Measurements from ENCODE around the gene PRKAA1.
"Not testable (repeated sequence)": the region's sequence is repeated elsewhere in the genome, so short reads cannot be mapped to it uniquely, and the experiment has no call there.

The PRKAA1 gene

DNA sequence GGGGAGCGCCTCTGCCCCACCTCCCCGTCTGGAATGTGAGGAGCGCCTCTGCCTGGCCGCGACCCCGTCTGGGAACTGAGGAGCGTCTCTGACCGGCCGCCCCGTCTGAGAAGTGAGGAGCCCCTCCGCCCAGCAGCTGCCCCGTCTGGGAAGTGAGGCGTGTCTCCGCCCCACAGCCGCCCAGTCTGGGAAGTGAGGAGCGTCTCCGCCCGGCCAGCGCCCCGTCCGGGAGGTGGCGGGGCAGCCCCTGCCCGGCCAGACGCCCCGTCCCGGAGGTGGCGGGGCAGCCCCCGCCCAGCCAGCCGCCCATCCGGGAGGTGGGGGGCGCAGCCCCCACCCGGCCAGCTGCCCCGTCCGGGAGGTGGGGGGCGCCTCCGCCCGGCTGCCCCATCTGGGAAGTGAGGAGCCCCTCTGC, 75.7 kb downstream of the PRKAA1 start:
- DNase-seq (ENCODE audit: low read depth): not testable (repeated sequence)

DNA sequence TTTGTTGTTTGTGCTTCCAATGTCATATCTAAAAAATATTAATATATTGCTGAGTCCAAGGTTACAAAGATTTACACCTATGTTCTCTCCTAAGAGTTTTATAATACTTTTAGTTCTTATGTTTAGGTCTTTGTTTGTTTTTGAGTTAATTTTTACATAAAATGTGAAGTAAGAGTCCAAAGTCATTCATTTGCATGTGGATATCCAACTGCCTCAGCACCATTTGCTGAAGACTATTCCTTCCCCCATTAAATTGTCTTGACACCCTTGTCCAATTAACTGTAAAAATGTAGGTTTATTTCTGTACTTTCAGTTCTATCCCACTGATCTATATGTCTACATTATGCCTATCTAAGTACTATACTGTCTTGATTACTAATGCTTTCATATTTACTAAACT, 78.1 kb downstream of the PRKAA1 start:
- DNase-seq (ENCODE audit: low read depth): no peak

DNA sequence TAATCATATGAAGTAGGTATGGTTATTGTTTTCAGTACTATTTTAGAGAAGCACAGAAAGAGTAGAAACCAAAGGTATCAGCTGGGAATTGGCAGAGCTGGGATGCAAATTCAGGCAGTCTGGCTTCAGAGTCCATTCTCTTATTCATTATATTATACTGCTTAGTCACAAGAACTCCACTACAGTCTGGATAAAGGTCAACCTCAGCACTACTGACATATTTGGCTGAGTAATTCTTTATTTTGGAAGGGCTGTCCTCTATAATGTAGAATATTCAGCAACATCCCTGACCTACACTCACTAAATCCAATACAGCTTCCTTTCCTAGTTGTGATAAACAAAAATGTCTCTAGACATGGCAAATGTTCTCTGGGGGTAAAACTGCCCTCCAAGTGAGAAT, 80.9 kb downstream of the PRKAA1 start:
- peak; percentile 73 for DNase-seq (ENCODE audit: low read depth)

DNA sequence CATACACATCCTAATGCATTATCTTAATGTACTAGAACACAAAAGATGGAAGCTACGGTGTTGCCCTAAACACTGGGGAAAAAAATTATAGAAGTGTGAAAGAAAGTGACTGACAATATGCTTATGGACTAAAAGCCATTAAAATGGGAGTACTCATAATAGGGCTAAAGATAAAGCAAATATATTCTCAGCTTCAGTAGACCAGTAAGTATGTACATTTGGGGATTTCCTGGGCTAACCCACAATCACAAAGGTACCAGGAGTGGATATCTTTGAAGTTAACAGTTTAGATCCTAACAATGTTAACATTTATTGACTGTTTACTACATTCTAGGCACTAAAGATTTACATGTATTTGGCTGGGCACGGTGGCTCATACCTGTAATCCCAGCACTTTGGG, 81.6 kb downstream of the PRKAA1 start:
- DNase-seq (ENCODE audit: low read depth): no peak

DNA sequence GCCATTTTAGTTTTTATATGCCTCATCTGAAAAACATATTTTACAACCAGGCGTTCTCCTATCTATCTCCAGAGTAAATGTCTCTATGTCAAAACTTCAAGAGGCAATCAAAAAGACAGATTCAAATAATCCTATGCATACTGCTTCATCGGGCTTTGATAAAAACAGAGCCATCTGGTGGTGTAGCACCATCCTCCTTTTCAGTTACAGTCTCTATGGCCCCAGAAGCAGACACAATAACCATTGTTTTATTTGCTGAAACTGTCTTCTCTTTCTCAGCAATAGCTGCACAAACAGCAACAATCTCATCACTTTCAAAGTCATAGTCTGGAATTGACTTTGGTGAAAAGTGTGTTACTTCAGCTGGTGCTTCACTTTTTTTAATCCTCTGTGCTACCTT, 82.2 kb downstream of the PRKAA1 start:
- DNase-seq (ENCODE audit: low read depth): peak; percentile 9

DNA sequence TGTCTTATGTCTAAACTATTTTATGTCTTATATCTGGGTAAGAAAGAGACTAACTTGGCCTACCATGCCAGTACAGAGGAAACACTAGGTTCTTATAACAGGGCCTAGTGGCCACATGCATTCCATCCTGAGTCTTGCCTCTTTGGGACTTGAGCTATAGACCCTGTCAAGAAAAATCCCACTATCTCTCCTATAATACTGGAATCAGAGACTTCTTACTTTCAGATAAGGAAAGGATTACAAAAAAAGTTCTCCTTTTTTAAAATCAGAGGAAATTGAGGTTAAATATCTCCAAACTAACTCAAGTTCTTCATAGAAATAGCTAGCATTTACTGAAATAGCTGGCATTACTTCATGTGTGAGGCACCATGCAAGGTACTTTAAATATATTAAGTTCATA, 84.2 kb downstream of the PRKAA1 start:
- DNase-seq (ENCODE audit: low read depth): no peak

DNA sequence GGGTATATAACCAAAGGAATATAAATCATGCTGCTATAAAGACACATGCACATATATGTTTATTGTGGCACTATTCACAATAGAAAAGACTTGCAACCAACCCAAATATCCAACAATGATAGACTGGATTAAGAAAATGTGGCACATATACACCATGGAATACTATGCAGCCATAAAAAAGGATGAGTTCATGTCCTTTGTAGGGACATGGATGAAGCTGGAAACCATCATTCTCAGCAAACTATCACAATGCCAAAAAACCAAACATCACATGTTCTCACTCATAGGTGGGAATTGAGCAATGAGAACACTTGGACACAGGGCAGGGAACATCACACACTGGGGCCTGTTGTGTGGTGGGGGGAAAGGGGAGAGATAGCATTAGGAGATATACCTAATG, 87.6 kb downstream of the PRKAA1 start:
- DNase-seq (ENCODE audit: low read depth): not testable (repeated sequence)
